IPS-20b (cell line): ENCODE results near the gene GNMT.
A peak's percentile ranks its signal among the peaks of the same experiment; 100 is the strongest.
"Not testable (repeated sequence)": the region's sequence is repeated elsewhere in the genome, so short reads cannot be mapped to it uniquely, and the experiment has no call there.

Source experiments
- H3K27ac ChIP-seq: one replicate; pipeline ENCODE4 v1.5.1; 2013; ENCODE audit warnings: low read length
- H3K27me3 ChIP-seq: 2 replicates; pipeline ENCODE4 v1.6.1; 2013; ENCODE audit warnings: mild to moderate bottlenecking, low read length, inconsistent platforms; ENCODE audit not compliant: insufficient read depth
- H3K36me3 ChIP-seq: 2 replicates; pipeline ENCODE4 v1.6.1; 2013; ENCODE audit warnings: low read depth, mild to moderate bottlenecking, inconsistent platforms, low read length, moderate library complexity; ENCODE audit not compliant: insufficient read depth
- H3K4me1 ChIP-seq: 2 replicates; pipeline ENCODE4 v1.6.1; 2013; ENCODE audit warnings: mild to moderate bottlenecking, control low read depth, inconsistent platforms, low read length, moderate library complexity; ENCODE audit not compliant: insufficient read depth
- H3K4me3 ChIP-seq: 2 replicates; pipeline ENCODE4 v1.5.1; 2013; ENCODE audit warnings: mild to moderate bottlenecking, low read length, inconsistent platforms
- H3K9ac ChIP-seq: 2 replicates; pipeline ENCODE4 v1.6.1; 2013; ENCODE audit warnings: low read depth, mild to moderate bottlenecking, inconsistent platforms, low read length, moderate library complexity
- H3K9me3 ChIP-seq: 2 replicates; pipeline ENCODE4 v1.6.1; 2013; ENCODE audit warnings: mild to moderate bottlenecking, low read depth, low read length, inconsistent platforms; ENCODE audit not compliant: insufficient read depth

GNMT gene

DNA sequence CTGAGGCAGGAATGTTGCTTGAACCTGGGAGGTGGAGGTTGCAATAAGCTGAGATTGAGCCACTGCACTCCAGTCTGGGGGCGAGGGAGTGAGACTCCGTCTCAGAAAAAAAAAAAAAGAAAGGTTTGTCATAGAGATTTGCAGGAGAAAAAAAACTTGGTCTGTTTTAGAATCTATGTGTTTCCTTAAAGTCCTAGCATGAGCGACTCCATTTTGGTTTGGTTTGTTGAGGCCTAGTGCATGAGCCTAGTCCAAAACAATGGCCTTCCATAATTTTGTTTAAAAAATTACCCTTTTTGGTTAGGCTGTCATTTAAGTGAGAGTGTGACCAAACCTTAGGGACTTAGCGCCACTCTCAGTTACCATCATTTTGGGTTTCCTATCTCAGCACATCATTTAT is 8.2 kb upstream of the GNMT start:
- no peak overlapping the region for H3K9ac ChIP-seq
- H3K27ac ChIP-seq: no peak overlapping the region
- H3K36me3 ChIP-seq: no peaks in the 10 kb centered on the region
- no peak overlapping the region for H3K4me3 ChIP-seq
- H3K4me1 ChIP-seq: no peaks in the 10 kb centered on the region
- H3K9me3 ChIP-seq: no peaks in the 10 kb centered on the region
- H3K27me3 ChIP-seq: no peaks in the 10 kb centered on the region

DNA sequence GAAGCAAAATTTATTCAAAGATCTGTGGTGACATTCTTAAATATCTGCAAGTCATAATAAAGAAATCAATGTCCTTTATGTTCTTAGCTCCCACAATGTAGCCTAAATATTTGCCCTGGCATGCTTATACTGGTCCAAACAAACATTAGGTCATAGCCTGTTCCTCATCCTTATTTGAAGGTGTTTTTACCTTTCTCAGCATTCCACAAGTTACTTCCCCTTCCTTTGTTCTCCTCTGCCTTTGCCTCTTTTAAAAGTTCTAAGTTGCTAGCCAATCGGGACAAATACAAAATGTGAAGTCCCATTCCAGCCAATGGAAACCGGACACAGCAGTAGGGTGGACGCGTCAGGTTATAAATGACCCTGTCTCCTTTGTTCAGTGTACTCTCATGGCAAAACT is 6.1 kb upstream of the GNMT start:
- not testable (repeated sequence) for H3K9me3 ChIP-seq, H3K36me3 ChIP-seq, H3K9ac ChIP-seq, H3K27ac ChIP-seq, H3K27me3 ChIP-seq, H3K4me3 ChIP-seq, H3K4me1 ChIP-seq

DNA sequence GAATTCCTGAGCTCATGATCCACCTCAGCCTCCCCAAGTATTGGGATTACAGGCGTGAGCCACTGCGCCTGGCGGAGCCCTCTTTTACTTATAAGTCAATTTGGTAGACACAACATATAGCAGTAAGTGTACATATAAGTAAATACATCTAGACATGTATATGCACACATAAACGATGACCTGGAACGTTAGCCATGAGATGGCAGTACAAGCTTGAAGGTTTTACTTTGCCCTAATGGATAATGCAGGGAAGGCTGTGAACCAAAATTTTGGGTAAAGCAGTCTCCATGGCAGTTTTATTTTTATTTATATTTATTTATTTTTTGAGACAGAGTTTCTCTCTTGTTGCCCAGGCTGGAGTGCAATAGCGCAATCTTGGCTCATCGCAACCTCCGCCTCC is 2.4 kb upstream of the GNMT start:
- H3K4me1 ChIP-seq: no peaks in the 10 kb centered on the region; the same call in 1 of the 2 replicates
- no peaks in the 10 kb centered on the region for H3K9me3 ChIP-seq
- H3K9ac ChIP-seq: no peak overlapping the region

DNA sequence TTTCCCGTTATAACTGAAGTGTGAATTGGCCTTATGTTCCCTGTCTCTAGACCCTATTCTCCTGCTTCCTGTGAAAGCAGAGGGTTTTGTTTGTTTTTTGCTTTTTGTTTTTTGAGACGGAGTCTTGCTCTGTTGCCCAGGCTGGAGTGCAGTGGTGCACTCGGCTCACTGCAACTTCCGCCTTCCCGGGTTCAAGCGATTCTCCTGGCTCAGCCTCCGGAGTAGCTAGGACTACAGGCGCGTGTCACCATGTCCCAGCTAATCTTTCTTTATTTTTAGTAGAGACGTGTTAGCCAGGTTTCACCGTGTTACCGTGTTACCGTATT is 674 bp upstream of the GNMT start:
- Histone ChIP-seq H3K4me3 (peak overlapping the region; percentile 81), H3K9me3 (no peaks in the 10 kb centered on the region), H3K27ac (no peak overlapping the region), H3K9ac (peak overlapping the region; percentile 62; the same call in 1 of the 2 replicates), H3K4me1 (no peaks in the 10 kb centered on the region; the same call in 1 of the 2 replicates), H3K36me3 (no peaks in the 10 kb centered on the region), H3K27me3 (peaks cover 34% of the 10 kb centered on the region)

More for the DNA sequence above, 2.4 kb upstream of the GNMT start:
- no peak overlapping the region for H3K27ac ChIP-seq
- peaks cover 34% of the 10 kb centered on the region for H3K27me3 ChIP-seq
- no peaks in the 10 kb centered on the region for H3K36me3 ChIP-seq
- H3K4me3 ChIP-seq: no peak overlapping the region

- no peak overlapping the region for H3K27ac ChIP-seq
- peaks cover 34% of the 10 kb centered on the region for H3K27me3 ChIP-seq
- peak overlapping the region; percentile 41; the same call in 1 of the 2 replicates for H3K9ac ChIP-seq
- no peaks in the 10 kb centered on the region for H3K36me3 ChIP-seq
- no peaks in the 10 kb centered on the region; the same call in 1 of the 2 replicates for H3K4me1 ChIP-seq
- peak overlapping the region; percentile 81; the same call in 1 of the 2 replicates for H3K4me3 ChIP-seq
- no peaks in the 10 kb centered on the region for H3K9me3 ChIP-seq
These were observed 491 bp downstream of the GNMT start for GRCh38 chr6:42961020-42961470.

- Histone ChIP-seq H3K27me3 (peaks cover 34% of the 10 kb centered on the region), H3K4me3 (no peak overlapping the region), H3K4me1 (no peaks in the 10 kb centered on the region; the same call in 1 of the 2 replicates), H3K9ac (no peak overlapping the region), H3K36me3 (no peaks in the 10 kb centered on the region), H3K27ac (no peak overlapping the region), H3K9me3 (no peaks in the 10 kb centered on the region)
These were observed 1.5 kb downstream of the GNMT start for GRCh38 chr6:42962096-42962495.

DNA sequence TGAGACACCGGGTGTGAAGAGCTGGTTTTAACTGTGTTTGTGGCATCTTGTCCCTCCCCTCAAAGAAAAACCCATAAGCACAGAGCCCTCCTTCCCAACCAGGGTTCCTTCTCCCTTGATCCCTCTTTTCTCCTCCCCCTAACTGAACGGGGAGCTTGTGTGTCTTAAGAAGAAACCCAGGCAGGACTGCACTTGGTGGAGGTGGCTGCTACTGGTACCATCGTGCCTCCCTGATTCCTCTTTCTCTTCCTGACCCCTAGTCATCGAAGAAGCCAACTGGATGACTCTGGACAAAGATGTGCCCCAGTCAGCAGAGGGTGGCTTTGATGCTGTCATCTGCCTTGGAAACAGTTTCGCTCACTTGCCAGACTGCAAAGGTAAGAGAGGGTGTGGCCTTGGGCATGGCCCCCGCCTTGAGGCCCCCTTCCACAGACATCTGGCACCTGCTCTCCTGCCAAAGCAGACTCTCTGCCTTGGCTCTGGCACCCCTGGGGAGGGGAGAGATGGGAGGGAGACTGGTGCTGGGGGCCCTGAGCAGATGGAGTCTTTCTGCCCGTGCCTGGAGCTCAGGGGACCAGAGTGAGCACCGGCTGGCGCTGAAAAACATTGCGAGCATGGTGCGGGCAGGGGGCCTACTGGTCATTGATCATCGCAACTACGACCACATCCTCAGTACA is 2.1 kb downstream of the GNMT start:
- peaks cover 34% of the 10 kb centered on the region for H3K27me3 ChIP-seq
- no peak overlapping the region for H3K9ac ChIP-seq
- no peaks in the 10 kb centered on the region for H3K36me3 ChIP-seq
- H3K9me3 ChIP-seq: no peaks in the 10 kb centered on the region
- H3K27ac ChIP-seq: no peak overlapping the region
- H3K4me3 ChIP-seq: no peak overlapping the region
- no peaks in the 10 kb centered on the region; the same call in 1 of the 2 replicates for H3K4me1 ChIP-seq

DNA sequence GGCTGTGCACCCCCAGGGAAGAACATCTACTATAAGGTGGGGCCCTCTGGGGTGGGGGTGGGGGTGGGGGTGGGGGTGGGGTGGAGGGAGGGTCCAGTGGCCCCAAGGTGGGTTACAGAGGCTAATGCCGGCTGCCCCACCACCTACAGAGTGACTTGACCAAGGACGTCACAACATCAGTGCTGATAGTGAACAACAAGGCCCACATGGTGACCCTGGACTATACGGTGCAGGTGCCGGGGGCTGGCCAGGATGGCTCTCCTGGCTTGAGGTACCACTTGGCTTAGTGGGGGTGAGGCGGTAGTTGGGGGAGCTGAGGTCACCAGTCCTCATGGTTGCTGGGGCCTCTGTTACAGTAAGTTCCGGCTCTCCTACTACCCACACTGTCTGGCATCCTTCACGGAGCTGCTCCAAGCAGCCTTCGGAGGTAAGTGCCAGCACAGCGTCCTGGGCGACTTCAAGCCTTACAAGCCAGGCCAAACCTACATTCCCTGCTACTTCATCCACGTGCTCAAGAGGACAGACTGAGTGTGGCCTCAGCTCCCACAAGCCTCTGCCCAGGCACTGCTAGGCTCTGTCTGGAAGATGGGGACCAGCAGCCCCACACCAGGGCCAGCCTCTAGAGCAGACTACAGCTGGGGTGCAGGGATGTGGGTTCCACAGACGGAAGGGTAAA is 2.8 kb downstream of the GNMT start:
- H3K36me3 ChIP-seq: no peaks in the 10 kb centered on the region
- peaks cover 34% of the 10 kb centered on the region for H3K27me3 ChIP-seq
- H3K4me3 ChIP-seq: no peak overlapping the region
- no peaks in the 10 kb centered on the region for H3K9me3 ChIP-seq
- no peak overlapping the region for H3K27ac ChIP-seq
- no peaks in the 10 kb centered on the region; the same call in 1 of the 2 replicates for H3K4me1 ChIP-seq
- H3K9ac ChIP-seq: no peak overlapping the region

DNA sequence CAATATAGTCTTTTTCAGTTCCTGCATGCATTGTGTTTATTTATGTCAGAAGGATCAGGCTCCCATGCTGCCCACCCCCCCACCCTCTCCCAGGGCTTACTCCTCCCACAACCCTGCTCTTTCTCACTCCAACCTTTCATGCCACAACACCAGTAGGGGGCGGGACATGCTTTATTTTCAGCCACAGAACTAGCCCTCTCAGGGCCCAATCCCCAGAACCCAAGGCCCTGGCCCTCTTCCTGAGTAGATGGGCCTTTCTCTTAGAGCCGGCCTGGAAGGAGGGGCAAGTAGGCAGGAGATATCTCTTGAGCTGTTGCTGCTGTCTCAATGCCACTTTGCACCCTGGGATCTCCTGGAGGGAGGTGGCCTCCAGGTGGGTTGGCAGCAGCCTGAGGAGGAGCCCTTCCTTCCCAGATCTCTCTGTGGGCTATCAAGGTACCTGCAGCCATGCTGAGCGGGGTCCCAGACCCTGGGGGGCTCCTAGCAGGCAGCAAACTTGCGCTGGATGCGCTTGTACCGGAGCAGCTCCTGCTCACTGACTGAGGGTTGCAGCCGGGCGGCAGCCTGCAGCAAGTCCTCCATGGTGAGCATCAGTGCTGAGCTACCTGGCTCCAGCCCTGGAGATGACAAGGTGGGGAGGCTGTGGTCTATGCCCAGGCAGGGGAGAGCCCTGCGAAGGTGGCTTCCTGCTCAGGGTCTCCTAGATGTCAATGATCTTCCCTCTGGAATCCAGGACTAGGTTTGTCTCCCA is 3.5 kb downstream of the GNMT start:
- Histone ChIP-seq H3K27me3 (peaks cover 29% of the 10 kb centered on the region), H3K36me3 (no peaks in the 10 kb centered on the region), H3K9ac (no peak overlapping the region), H3K9me3 (no peaks in the 10 kb centered on the region), H3K4me1 (no peaks in the 10 kb centered on the region; the same call in 1 of the 2 replicates), H3K27ac (no peak overlapping the region), H3K4me3 (no peak overlapping the region)

DNA sequence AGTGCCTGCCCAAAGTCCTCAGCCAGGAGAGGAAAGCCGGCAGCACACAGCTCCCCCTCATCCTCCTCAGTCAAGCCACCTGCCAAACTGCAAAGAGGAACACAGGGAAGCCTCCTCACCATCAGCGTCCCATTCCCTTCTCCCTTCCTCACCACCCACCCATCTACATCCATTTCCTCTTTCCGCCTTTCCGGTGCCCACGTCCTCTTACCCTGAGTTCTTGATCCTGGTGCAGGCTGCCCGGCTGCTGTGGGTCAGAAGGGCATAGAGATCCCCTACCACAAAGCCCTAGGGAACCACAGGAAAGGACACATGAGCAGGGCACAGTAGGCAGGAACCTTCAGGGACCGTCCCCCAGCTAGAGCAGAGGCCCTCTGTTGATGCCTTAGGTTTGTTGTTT is 6.0 kb downstream of the GNMT start:
- Histone ChIP-seq H3K36me3 (no peaks in the 10 kb centered on the region), H3K4me3 (no peak overlapping the region), H3K4me1 (peaks cover 8% of the 10 kb centered on the region; the same call in 1 of the 2 replicates), H3K27me3 (peaks cover 4% of the 10 kb centered on the region; the same call in 1 of the 2 replicates), H3K9ac (no peak overlapping the region), H3K27ac (no peak overlapping the region), H3K9me3 (no peaks in the 10 kb centered on the region)

DNA sequence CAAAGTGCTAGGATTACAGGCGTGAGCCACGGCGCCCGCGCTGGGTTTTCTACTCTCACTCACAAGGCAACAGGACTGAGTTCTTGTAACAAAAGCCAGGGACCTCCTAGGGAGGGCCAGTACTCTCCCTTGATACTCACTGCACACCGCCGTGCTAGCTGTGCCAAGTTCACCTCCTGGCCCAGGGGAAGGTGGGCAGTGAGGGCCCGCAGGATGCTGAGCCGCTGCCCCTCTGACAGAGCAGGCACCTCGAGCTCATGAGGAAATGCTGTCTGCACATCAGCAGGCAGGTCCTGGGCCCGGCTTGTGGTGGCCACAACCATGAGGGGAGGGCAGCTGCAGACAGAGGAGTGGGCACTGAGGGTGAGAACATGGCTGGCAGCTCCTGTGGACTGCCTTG is 6.7 kb downstream of the GNMT start:
- H3K9ac ChIP-seq: no peak overlapping the region
- H3K36me3 ChIP-seq: no peaks in the 10 kb centered on the region
- H3K9me3 ChIP-seq: no peaks in the 10 kb centered on the region
- H3K4me1 ChIP-seq: peaks cover 8% of the 10 kb centered on the region; the same call in 1 of the 2 replicates
- H3K4me3 ChIP-seq: no peak overlapping the region
- no peaks in the 10 kb centered on the region for H3K27me3 ChIP-seq
- no peak overlapping the region for H3K27ac ChIP-seq
